ENCODE data around the gene ATRIP.

ATRIP gene

GRCh38 chr3:48486952-48487351 is 40.4 kb downstream of the ATRIP start:
- no peak for TF ChIP-seq CTCF (IDR thresholded peaks at IDR 0.05; ENCODE audit: low read depth, low read length, missing control alignments)
- no peak overlapping the region for H3K4me3 ChIP-seq (replicated peaks; ENCODE audit: low read depth, low read length)
- DNase-seq (ENCODE audit: extremely low read depth, low read depth): no peak

DNA sequence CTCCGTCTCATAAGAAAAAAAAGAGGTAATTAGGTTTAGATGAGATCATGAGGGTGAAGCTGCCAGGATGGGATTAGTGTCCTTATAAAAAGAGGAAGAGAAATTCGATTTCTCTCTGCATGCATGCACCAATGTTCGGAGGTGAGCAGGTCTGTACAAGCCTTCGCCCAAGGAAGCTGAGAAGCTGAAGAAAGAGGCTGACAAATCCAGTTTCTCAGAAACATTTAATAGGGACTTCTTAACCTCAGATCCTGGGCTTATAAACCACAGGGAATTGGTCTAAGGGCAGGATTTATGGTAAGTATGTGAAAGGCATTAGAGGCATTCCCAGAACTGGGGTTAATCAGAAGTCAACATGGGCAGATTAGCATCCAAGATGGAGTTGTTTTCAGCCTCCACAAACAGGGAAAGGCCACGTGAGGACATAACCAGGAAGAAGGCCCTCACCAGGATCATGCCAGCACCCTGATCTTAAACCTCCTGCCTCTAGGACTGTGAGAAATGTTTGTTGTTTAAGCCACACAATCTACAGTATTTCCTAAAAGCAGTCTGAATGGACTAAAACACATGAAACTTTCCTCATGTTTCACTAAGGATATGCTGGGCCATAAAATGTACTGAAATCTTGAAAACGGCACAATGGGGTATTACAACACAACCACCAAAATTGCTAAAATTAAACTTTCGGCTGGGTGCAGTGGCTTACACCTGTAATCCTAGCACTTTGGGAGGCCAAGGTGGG is 46.1 kb downstream of the ATRIP start:
- no peak for TF ChIP-seq CTCF (IDR thresholded peaks at IDR 0.05; ENCODE audit: low read depth, low read length, missing control alignments)
- no peak overlapping the region for H3K4me3 ChIP-seq (replicated peaks; ENCODE audit: low read depth, low read length)
- DNase-seq (ENCODE audit: extremely low read depth, low read depth): no peak

DNA sequence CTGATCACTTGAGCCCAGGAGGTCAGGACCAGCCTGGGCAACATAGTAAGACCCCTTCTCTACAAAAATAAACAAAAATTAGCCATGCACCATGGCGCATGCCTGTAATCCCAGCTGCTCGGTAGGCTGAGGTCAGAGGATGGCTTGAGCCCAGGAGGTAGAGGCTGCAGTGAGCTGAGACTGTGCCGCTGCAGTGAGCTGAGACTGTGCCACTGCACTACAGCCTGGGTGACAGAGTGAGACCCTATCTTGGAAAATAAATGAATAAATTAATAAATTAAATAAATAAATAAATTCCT is 46.6 kb downstream of the ATRIP start:
- TF ChIP-seq CTCF (IDR thresholded peaks at IDR 0.05; ENCODE audit: low read depth, low read length, missing control alignments): no peak
- no peak for DNase-seq (ENCODE audit: extremely low read depth, low read depth)
- H3K4me3 ChIP-seq (replicated peaks; ENCODE audit: low read depth, low read length): no peak overlapping the region

- TF ChIP-seq CTCF (IDR thresholded peaks at IDR 0.05; ENCODE audit: low read depth, low read length, missing control alignments): no peak
- no peak overlapping the region for H3K4me3 ChIP-seq (replicated peaks; ENCODE audit: low read depth, low read length)
- DNase-seq (ENCODE audit: extremely low read depth, low read depth): no peak
These were observed 54.1 kb downstream of the ATRIP start for GRCh38 chr3:48500656-48501055.

DNA sequence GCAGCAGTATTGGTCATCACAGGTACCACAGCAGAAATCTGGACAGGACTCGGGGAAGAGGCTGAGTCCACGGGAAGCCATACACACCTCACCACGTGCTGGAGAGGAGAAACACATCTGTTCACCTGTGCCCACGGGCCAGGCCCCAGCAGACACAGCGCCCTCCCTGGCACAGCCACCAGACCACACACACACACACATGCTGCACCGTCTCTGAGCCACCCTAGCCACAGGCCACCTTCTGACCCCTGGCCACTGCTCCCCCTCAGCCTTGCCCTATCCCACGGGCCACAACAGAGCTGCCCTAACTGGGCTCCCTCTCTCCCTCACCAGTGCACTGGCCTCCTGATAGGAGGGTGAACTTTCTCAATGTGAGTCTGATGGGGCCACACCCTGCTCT is 54.7 kb downstream of the ATRIP start:
- H3K4me3 ChIP-seq (replicated peaks; ENCODE audit: low read depth, low read length): no peak overlapping the region
- no peak for DNase-seq (ENCODE audit: extremely low read depth, low read depth)
- TF ChIP-seq CTCF (IDR thresholded peaks at IDR 0.05; ENCODE audit: low read depth, low read length, missing control alignments): no peak

- no peak for DNase-seq (ENCODE audit: extremely low read depth, low read depth)
- H3K4me3 ChIP-seq (replicated peaks; ENCODE audit: low read depth, low read length): no peak overlapping the region
- TF ChIP-seq CTCF (IDR thresholded peaks at IDR 0.05; ENCODE audit: low read depth, low read length, missing control alignments): no peak
These were observed 55.6 kb downstream of the ATRIP start for GRCh38 chr3:48502121-48502520.

DNA sequence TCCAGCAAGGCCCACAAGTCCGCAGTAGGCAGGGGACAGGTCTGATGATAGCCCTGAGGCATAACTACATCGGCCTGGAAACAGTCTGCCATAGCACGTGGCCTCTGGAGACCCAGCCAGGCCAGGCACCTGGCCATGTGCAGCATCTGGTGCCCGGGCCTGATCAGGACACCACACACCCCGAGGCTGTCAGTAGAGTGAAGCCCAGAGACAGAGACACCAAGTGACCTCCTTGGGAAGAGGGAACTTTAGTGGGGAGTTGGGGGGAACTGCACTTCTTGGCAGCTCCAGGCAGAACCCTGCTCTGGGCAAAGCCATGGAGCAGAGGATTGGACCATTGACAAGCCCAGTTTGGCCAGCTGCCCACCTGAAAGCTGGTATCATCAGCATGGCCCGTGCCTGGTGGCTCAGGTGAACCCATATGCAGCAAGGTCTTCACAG is 56.2 kb downstream of the ATRIP start:
- DNase-seq (ENCODE audit: extremely low read depth, low read depth): no peak
- H3K4me3 ChIP-seq (replicated peaks; ENCODE audit: low read depth, low read length): no peak overlapping the region; the same call in 1 of the 2 replicates
- no peak for TF ChIP-seq CTCF (IDR thresholded peaks at IDR 0.05; ENCODE audit: low read depth, low read length, missing control alignments)

Data from HFF-Myc (cell line).